HEK293 (cell line): ENCODE measurements around the gene HOXD10.
A peak's percentile ranks its signal among the peaks of the same experiment; 100 is the strongest.

Experiments
- CTCF ChIA-PET: fragments of 350-600 bp; formaldehyde crosslinking; extraction: SDS; loops from one replicate; lab custom pipeline; 2021; ENCODE audit warnings: antibody characterized with exemption; lab: Yijun Ruan, JAX
- POLR2A ChIA-PET: fragments of 300-600 bp; formaldehyde crosslinking; extraction: SDS; loops from one replicate; lab custom pipeline; 2020; ENCODE audit warnings: antibody characterized with exemption, inconsistent platforms; lab: Yijun Ruan, JAX
- H3K27ac ChIP-seq: fragments of 200-500 bp; sonication (Bioruptor generic); 2 replicates; pipeline ENCODE4 v1.5.1; 2014; ENCODE audit warnings: low read depth, low read length, control low read depth, inconsistent platforms; ENCODE audit errors: extremely low read depth
- H3K36me3 ChIP-seq, 2 experiments: fragments of 200-500 bp in 1 of 2; sonication (Bioruptor generic) in 1 of 2; 1 replicate in 1 of 2; 2 replicates in 1 of 2; pipeline ENCODE4 v1.5.1; 2014 to 2017; ENCODE audit warnings: inconsistent platforms in 2 of 2, low read length in 2 of 2; ENCODE audit not compliant: control insufficient read depth in 2 of 2, insufficient read depth in 1 of 2
- H3K4me1 ChIP-seq: fragments of 200-500 bp; sonication (Bioruptor generic); 2 replicates; pipeline ENCODE4 v1.5.1; 2014; ENCODE audit warnings: mild to moderate bottlenecking, low read length, inconsistent platforms; ENCODE audit not compliant: control insufficient read depth, insufficient read depth
- H3K4me3 ChIP-seq: 2 replicates; pipeline ENCODE4 v1.5.1; 2011; ENCODE audit warnings: low read depth, mild to moderate bottlenecking, control low read depth, low read length, moderate library complexity
- H3K9me3 ChIP-seq: fragments of 200-500 bp; sonication (Bioruptor generic); 2 replicates; pipeline ENCODE4 v1.5.1; 2014; ENCODE audit warnings: low read depth, low read length, inconsistent platforms; ENCODE audit not compliant: control insufficient read depth, insufficient read depth
- GFI1B ChIP-seq: fragments of 450-650 bp; formaldehyde crosslinking; IDR thresholded peaks from 2 replicates; pipeline ENCODE4 v1.5.1; 2016; ENCODE audit warnings: missing biosample characterization, missing genetic modification characterization
- GLIS1 ChIP-seq: fragments of 450-650 bp; formaldehyde crosslinking; IDR thresholded peaks from 2 replicates; pipeline ENCODE4 v1.5.1; 2016; ENCODE audit warnings: missing biosample characterization, missing genetic modification characterization
- GLIS2 ChIP-seq: fragments of 450-650 bp; formaldehyde crosslinking; IDR thresholded peaks from 2 replicates; pipeline ENCODE4 v1.5.1; 2016; ENCODE audit warnings: missing biosample characterization, missing genetic modification characterization
- SALL2 ChIP-seq: fragments of 450-650 bp; formaldehyde crosslinking; IDR thresholded peaks from 2 replicates; pipeline ENCODE4 v1.5.0; 2017; ENCODE audit warnings: missing biosample characterization, mild to moderate bottlenecking, missing genetic modification characterization, borderline replicate concordance
- SP7 ChIP-seq: fragments of 450-650 bp; formaldehyde crosslinking; IDR thresholded peaks from 2 replicates; pipeline ENCODE4 v1.5.1; 2016; ENCODE audit warnings: missing biosample characterization, missing genetic modification characterization
- TCF7L2 ChIP-seq: IDR thresholded peaks from 2 replicates; pipeline ENCODE4 v1.6.1; 2011; ENCODE audit warnings: low read depth, mild to moderate bottlenecking, inconsistent platforms, low read length, moderate library complexity, borderline replicate concordance
- WT1 ChIP-seq: fragments of 450-650 bp; formaldehyde crosslinking; IDR thresholded peaks from 2 replicates; pipeline ENCODE4 v1.5.1; 2016; ENCODE audit warnings: missing biosample characterization, missing genetic modification characterization
- YY1 ChIP-seq: fragments of 450-650 bp; formaldehyde crosslinking; IDR thresholded peaks from 2 replicates; pipeline ENCODE4 v1.5.1; 2018; ENCODE audit warnings: missing biosample characterization, missing genetic modification characterization
- YY2 ChIP-seq: fragments of 450-650 bp; formaldehyde crosslinking; IDR thresholded peaks from 2 replicates; pipeline ENCODE4 v1.5.1; 2016; ENCODE audit warnings: missing biosample characterization, missing genetic modification characterization
- ZBTB21 ChIP-seq: fragments of 450-650 bp; formaldehyde crosslinking; IDR thresholded peaks from 2 replicates; pipeline ENCODE4 v1.5.1; 2017; ENCODE audit warnings: missing biosample characterization, missing genetic modification characterization
- ZFP37 ChIP-seq: fragments of 450-650 bp; formaldehyde crosslinking; IDR thresholded peaks from 2 replicates; pipeline ENCODE4 v1.5.1; 2016; ENCODE audit warnings: missing biosample characterization, missing genetic modification characterization
- ZFP69B ChIP-seq: fragments of 450-650 bp; formaldehyde crosslinking; IDR thresholded peaks from 2 replicates; pipeline ENCODE4 v1.5.1; 2016; ENCODE audit warnings: missing biosample characterization, missing genetic modification characterization
- ZNF155 ChIP-seq: fragments of 450-650 bp; formaldehyde crosslinking; IDR thresholded peaks from 2 replicates; pipeline ENCODE4 v1.5.1; 2016; ENCODE audit warnings: missing biosample characterization, missing genetic modification characterization
- ZNF16 ChIP-seq: fragments of 450-650 bp; formaldehyde crosslinking; IDR thresholded peaks from 2 replicates; pipeline ENCODE4 v1.5.1; 2016; ENCODE audit warnings: low read depth, missing biosample characterization, missing genetic modification characterization
- ZNF175 ChIP-seq: fragments of 450-650 bp; formaldehyde crosslinking; IDR thresholded peaks from 2 replicates; pipeline ENCODE4 v1.5.1; 2016; ENCODE audit warnings: missing biosample characterization, missing genetic modification characterization
- ZNF23 ChIP-seq: fragments of 450-650 bp; formaldehyde crosslinking; IDR thresholded peaks from 2 replicates; pipeline ENCODE4 v1.5.1; 2016; ENCODE audit warnings: missing biosample characterization, missing genetic modification characterization, borderline replicate concordance
- ZNF24 ChIP-seq: fragments of 450-650 bp; formaldehyde crosslinking; IDR thresholded peaks from 2 replicates; pipeline ENCODE4 v1.5.1; 2016; ENCODE audit warnings: missing biosample characterization, missing genetic modification characterization
- ZNF335 ChIP-seq: fragments of 450-650 bp; formaldehyde crosslinking; conservative IDR thresholded peaks from 2 replicates; pipeline ENCODE4 v1.5.1; 2016; ENCODE audit warnings: missing biosample characterization, missing genetic modification characterization
- ZNF354C ChIP-seq: fragments of 450-650 bp; formaldehyde crosslinking; IDR thresholded peaks from 2 replicates; pipeline ENCODE4 v1.5.1; 2016; ENCODE audit warnings: missing biosample characterization, missing genetic modification characterization, low read depth, borderline replicate concordance
- ZNF394 ChIP-seq: fragments of 450-650 bp; formaldehyde crosslinking; IDR thresholded peaks from 2 replicates; pipeline ENCODE4 v1.5.1; 2016; ENCODE audit warnings: missing biosample characterization, missing genetic modification characterization, mild to moderate bottlenecking, moderate library complexity, borderline replicate concordance
- ZNF571 ChIP-seq: fragments of 450-650 bp; formaldehyde crosslinking; IDR thresholded peaks from 2 replicates; pipeline ENCODE4 v1.5.0; 2017; ENCODE audit warnings: missing biosample characterization, missing genetic modification characterization
- ZNF777 ChIP-seq: fragments of 450-650 bp; formaldehyde crosslinking; IDR thresholded peaks from 2 replicates; pipeline ENCODE4 v1.5.1; 2017; ENCODE audit warnings: missing biosample characterization, missing genetic modification characterization, borderline replicate concordance
- ZSCAN30 ChIP-seq: fragments of 450-650 bp; IDR thresholded peaks from 2 replicates; pipeline ENCODE4 v1.5.1; 2018; ENCODE audit warnings: missing biosample characterization, mild to moderate bottlenecking, missing genetic modification characterization, moderate library complexity
- TF ChIP-seq, protein P1 (sequence below): fragments of 450-650 bp; formaldehyde crosslinking; IDR thresholded peaks from 2 replicates; pipeline ENCODE4 v1.5.1; 2016; ENCODE audit warnings: missing biosample characterization, missing genetic modification characterization
- TF ChIP-seq, protein P2 (sequence below): fragments of 450-650 bp; formaldehyde crosslinking; IDR thresholded peaks from 2 replicates; pipeline ENCODE4 v1.5.1; 2016; ENCODE audit warnings: missing biosample characterization, missing genetic modification characterization
- TF ChIP-seq, protein P3 (sequence below): fragments of 450-650 bp; formaldehyde crosslinking; conservative IDR thresholded peaks from 2 replicates; pipeline ENCODE4 v1.5.1; 2016; ENCODE audit warnings: low read depth, missing biosample characterization, missing genetic modification characterization
- TF ChIP-seq, protein P4 (sequence below): fragments of 450-650 bp; IDR thresholded peaks from 2 replicates; pipeline ENCODE4 v1.5.1; 2018; ENCODE audit warnings: missing biosample characterization, mild to moderate bottlenecking, missing genetic modification characterization

HOXD10 gene

DNA sequence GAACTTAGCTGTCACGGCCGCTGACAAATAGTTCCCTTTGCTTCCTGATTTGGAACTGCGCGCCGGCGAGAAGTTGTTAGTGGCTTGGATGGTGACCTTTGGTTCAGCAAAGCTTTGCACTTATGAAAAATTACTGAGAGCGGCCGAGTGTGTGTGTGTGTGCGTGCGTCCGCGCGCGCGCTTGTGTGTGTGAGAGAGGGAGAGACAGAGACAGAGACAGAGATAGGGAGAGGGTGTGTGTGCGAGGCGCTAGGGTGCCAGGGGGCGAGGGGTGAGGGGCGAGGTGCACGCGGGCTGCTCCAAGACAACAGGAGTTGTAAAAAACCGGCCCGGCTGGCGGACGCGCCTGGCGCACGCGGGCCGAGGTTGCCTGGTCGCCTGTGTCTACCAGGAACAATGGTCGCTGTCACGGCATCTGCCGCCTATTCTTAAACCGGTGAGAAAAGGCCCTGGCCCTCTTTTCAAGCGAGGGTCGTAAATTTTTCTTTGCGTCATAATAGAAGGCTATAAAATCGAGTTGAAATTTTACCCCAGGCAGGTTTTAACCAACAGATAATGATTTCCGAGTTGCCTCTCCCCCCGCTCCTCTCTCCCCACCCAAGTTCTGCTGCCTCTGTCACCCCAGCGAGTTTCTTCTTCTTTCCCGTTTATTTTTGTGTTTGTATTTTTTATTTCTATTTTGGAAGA is 41.1 kb downstream of the HOXD10 start:
- Histone ChIP-seq H3K9me3 (no peaks in the 10 kb centered on the region), H3K36me3 (peaks cover 0 to 26% of the 10 kb centered on the region in 2 experiments; a peak in 1 of 3 replicates), H3K4me1 (peaks cover 15% of the 10 kb centered on the region), H3K27ac (peak overlapping the region; percentile 98), H3K4me3 (peak overlapping the region; percentile 48)
- ChIA-PET CTCF (interaction anchor here (0.6 kb wide), 1 partner anchor 499 kb away, joined by 3 read pairs; no protein-coding TSS in a partner anchor), POLR2A (no interaction called here)
- TF ChIP-seq ZSCAN30 (tag by site-specific recombination) (peak; percentile 76), ZNF23 (tag by site-specific recombination) (no peak), WT1 (tag by site-specific recombination) (peak; percentile 55), ZNF24 (tag by site-specific recombination) (0 out of 2 replicates have a peak, but pooled peaks have one; percentile 19), ZNF777 (tag by site-specific recombination) (no peak; the same call in 1 of the 2 replicates), ZBTB21 (tag by site-specific recombination) (peak; percentile 79), ZNF175 (no peak), GFI1B (tag by site-specific recombination) (0 out of 2 replicates have a peak, but pooled peaks have one; percentile 15), GLIS2 (no peak), ZFP69B (tag by site-specific recombination) (peak; percentile 71; the same call in 1 of the 2 replicates), YY2 (no peak), YY1 (peak; percentile 65), ZNF354C (tag by site-specific recombination) (no peak), ZFP37 (tag by site-specific recombination) (peak; percentile 43; the same call in 1 of the 2 replicates), TCF7L2 (peak; percentile 83), SALL2 (tag by site-specific recombination) (no peak), ZNF16 (tag by site-specific recombination) (peak; percentile 81), ZNF394 (tag by site-specific recombination) (peak; percentile 19; the same call in 1 of the 2 replicates), ZNF571 (tag by site-specific recombination) (no peak), ZNF335 (tag by site-specific recombination) (peak; percentile 62), SP7 (peak; percentile 86), ZNF155 (tag by site-specific recombination) (no peak), GLIS1 (tag by site-specific recombination) (no peak)
- TF ChIP-seq, protein P1, sequence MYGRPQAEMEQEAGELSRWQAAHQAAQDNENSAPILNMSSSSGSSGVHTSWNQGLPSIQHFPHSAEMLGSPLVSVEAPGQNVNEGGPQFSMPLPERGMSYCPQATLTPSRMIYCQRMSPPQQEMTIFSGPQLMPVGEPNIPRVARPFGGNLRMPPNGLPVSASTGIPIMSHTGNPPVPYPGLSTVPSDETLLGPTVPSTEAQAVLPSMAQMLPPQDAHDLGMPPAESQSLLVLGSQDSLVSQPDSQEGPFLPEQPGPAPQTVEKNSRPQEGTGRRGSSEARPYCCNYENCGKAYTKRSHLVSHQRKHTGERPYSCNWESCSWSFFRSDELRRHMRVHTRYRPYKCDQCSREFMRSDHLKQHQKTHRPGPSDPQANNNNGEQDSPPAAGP (tag by site-specific recombination): peak; percentile 73; the same call in 1 of the 2 replicates
- TF ChIP-seq, protein P2, sequence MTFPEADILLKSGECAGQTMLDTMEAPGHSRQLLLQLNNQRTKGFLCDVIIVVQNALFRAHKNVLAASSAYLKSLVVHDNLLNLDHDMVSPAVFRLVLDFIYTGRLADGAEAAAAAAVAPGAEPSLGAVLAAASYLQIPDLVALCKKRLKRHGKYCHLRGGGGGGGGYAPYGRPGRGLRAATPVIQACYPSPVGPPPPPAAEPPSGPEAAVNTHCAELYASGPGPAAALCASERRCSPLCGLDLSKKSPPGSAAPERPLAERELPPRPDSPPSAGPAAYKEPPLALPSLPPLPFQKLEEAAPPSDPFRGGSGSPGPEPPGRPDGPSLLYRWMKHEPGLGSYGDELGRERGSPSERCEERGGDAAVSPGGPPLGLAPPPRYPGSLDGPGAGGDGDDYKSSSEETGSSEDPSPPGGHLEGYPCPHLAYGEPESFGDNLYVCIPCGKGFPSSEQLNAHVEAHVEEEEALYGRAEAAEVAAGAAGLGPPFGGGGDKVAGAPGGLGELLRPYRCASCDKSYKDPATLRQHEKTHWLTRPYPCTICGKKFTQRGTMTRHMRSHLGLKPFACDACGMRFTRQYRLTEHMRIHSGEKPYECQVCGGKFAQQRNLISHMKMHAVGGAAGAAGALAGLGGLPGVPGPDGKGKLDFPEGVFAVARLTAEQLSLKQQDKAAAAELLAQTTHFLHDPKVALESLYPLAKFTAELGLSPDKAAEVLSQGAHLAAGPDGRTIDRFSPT: peak; percentile 81
- TF ChIP-seq, protein P3, sequence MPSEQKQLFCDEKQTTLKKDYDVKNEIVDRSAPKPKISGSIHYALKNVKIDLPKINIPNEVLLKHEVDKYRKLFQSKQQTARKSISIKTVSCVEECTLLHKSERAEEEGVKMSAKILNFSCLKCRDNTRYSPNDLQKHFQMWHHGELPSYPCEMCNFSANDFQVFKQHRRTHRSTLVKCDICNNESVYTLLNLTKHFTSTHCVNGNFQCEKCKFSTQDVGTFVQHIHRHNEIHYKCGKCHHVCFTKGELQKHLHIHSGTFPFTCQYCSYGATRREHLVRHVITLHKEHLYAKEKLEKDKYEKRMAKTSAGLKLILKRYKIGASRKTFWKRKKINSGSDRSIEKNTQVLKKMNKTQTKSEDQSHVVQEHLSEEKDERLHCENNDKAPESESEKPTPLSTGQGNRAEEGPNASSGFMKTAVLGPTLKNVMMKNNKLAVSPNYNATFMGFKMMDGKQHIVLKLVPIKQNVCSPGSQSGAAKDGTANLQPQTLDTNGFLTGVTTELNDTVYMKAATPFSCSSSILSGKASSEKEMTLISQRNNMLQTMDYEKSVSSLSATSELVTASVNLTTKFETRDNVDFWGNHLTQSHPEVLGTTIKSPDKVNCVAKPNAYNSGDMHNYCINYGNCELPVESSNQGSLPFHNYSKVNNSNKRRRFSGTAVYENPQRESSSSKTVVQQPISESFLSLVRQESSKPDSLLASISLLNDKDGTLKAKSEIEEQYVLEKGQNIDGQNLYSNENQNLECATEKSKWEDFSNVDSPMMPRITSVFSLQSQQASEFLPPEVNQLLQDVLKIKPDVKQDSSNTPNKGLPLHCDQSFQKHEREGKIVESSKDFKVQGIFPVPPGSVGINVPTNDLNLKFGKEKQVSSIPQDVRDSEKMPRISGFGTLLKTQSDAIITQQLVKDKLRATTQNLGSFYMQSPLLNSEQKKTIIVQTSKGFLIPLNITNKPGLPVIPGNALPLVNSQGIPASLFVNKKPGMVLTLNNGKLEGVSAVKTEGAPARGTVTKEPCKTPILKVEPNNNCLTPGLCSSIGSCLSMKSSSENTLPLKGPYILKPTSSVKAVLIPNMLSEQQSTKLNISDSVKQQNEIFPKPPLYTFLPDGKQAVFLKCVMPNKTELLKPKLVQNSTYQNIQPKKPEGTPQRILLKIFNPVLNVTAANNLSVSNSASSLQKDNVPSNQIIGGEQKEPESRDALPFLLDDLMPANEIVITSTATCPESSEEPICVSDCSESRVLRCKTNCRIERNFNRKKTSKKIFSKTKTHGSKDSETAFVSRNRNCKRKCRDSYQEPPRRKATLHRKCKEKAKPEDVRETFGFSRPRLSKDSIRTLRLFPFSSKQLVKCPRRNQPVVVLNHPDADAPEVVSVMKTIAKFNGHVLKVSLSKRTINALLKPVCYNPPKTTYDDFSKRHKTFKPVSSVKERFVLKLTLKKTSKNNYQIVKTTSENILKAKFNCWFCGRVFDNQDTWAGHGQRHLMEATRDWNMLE: 0 out of 2 replicates have a peak, but pooled peaks have one; percentile 14
- TF ChIP-seq, protein P4, sequence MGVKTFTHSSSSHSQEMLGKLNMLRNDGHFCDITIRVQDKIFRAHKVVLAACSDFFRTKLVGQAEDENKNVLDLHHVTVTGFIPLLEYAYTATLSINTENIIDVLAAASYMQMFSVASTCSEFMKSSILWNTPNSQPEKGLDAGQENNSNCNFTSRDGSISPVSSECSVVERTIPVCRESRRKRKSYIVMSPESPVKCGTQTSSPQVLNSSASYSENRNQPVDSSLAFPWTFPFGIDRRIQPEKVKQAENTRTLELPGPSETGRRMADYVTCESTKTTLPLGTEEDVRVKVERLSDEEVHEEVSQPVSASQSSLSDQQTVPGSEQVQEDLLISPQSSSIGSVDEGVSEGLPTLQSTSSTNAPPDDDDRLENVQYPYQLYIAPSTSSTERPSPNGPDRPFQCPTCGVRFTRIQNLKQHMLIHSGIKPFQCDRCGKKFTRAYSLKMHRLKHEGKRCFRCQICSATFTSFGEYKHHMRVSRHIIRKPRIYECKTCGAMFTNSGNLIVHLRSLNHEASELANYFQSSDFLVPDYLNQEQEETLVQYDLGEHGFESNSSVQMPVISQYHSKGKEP (tag by site-specific recombination): peak; percentile 37; the same call in 1 of the 2 replicates
